Measurements from ENCODE around the gene EMB.
"Not testable (repeated sequence)": the region's sequence is repeated elsewhere in the genome, so short reads cannot be mapped to it uniquely, and the experiment has no call there.

EMB gene

DNA sequence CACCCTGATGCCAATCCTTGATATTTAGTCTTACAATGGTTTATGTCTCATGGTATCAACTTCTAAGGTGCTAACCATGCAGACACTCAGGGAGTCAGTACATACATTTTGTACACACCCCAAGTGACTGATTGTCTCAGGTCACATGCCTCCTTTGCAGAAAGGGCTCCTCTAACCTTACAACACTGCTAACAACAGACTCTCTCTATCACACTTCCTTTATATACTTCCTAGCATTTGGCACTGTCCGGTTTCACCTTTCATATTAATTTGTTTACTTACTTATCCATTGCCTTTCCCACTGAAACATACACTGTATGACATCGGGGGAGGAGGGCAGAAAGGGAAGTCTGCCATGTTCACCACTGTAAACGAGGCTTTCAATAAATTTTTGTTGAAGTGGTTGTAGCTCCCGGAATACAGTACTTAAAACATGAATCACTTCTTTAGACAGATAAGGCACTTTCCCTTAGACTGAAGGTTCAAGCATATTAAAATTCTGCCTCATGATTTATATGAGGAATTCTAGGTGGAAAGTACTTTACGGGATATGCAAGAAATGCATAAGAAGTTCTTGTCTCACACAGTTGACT, 20.6 kb downstream of the EMB start:
- no peaks in the 10 kb centered on the region for H3K4me1 ChIP-seq (ENCODE audit: control insufficient read depth, insufficient read depth, low read length)
- no peak overlapping the region for H3K4me3 ChIP-seq (ENCODE audit: low read depth, low read length)
- H3K36me3 ChIP-seq (ENCODE audit: control insufficient read depth, insufficient read depth, low read length) = no peaks in the 10 kb centered on the region
- H3K27ac ChIP-seq (ENCODE audit: low read depth, low read length) = no peak overlapping the region
- H3K9ac ChIP-seq (ENCODE audit: low read depth, low read length) = no peak overlapping the region
- H3K27me3 ChIP-seq (ENCODE audit: control insufficient read depth, insufficient read depth, low read length) = no peaks in the 10 kb centered on the region
- no peaks in the 10 kb centered on the region for H3K9me3 ChIP-seq (ENCODE audit: control insufficient read depth, insufficient read depth, low read length)

DNA sequence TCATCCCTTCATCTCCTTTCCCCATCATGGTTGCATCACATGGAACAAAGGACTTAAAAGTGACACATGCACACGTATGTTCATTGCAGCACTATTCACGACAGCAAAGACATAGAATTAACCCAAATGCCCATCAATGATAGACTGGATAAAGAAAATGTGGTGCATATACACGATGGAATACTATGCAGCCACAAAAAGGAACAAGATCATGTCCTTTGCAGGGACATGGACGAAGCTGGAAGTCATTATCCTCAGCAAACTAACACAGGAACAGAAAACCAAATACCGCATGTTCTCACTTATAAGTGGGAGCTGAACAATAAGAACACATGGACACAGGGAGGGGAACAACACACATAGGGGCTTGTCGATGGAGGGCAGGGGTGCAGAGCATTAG, 21.4 kb downstream of the EMB start:
- H3K9me3 ChIP-seq (ENCODE audit: control insufficient read depth, insufficient read depth, low read length); H3K4me1 ChIP-seq (ENCODE audit: control insufficient read depth, insufficient read depth, low read length); H3K36me3 ChIP-seq (ENCODE audit: control insufficient read depth, insufficient read depth, low read length); H3K4me3 ChIP-seq (ENCODE audit: low read depth, low read length); H3K9ac ChIP-seq (ENCODE audit: low read depth, low read length); H3K27ac ChIP-seq (ENCODE audit: low read depth, low read length); H3K27me3 ChIP-seq (ENCODE audit: control insufficient read depth, insufficient read depth, low read length): not testable (repeated sequence)

DNA sequence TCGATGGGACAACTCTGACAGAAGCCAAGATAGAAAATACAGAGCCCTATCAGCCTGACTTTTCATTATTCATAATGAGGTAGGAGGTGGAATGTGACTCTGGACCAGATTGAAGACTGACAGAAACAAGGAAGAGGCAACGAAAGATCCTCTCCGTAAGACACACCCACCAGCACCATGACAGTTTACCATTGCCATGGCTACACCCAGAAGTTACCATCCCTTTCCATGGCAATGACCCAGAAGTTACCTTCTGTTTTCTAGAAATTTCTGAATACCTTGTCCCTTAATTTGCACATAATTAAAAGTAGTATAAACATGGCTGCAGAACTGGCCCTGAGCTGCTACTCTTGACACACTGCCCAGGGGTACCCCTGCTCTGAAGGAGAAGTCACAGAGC, 24.5 kb downstream of the EMB start:
- H3K9ac ChIP-seq (ENCODE audit: low read depth, low read length); H3K4me3 ChIP-seq (ENCODE audit: low read depth, low read length); H3K9me3 ChIP-seq (ENCODE audit: control insufficient read depth, insufficient read depth, low read length); H3K27ac ChIP-seq (ENCODE audit: low read depth, low read length); H3K27me3 ChIP-seq (ENCODE audit: control insufficient read depth, insufficient read depth, low read length); H3K36me3 ChIP-seq (ENCODE audit: control insufficient read depth, insufficient read depth, low read length): not testable (repeated sequence)
- H3K4me1 ChIP-seq (ENCODE audit: control insufficient read depth, insufficient read depth, low read length) = peaks cover 13% of the 10 kb centered on the region

DNA sequence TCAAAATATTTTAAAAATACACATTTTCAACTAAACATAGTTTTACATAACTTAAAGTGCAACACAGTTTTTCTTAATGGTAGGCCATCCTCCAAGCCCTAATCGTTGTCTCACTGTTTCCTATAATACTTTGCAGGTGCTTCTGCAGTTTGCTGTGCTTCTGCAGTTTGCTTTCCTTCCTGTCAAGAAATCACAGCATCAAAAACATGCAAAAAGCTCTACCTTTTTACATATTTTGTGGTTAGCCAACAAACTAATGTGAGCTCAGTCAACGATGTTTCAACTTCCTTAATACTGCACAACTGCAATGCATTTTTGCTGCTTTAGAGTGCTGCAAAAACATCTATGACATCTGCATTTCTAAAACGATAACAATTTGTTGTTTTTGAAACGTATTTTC, 25.2 kb downstream of the EMB start:
- H3K4me3 ChIP-seq (ENCODE audit: low read depth, low read length) = no peak overlapping the region
- peaks cover 19% of the 10 kb centered on the region for H3K4me1 ChIP-seq (ENCODE audit: control insufficient read depth, insufficient read depth, low read length)
- no peak overlapping the region for H3K9ac ChIP-seq (ENCODE audit: low read depth, low read length)
- H3K9me3 ChIP-seq (ENCODE audit: control insufficient read depth, insufficient read depth, low read length) = no peaks in the 10 kb centered on the region
- H3K27me3 ChIP-seq (ENCODE audit: control insufficient read depth, insufficient read depth, low read length) = no peaks in the 10 kb centered on the region
- no peak overlapping the region for H3K27ac ChIP-seq (ENCODE audit: low read depth, low read length)
- no peaks in the 10 kb centered on the region for H3K36me3 ChIP-seq (ENCODE audit: control insufficient read depth, insufficient read depth, low read length)

DNA sequence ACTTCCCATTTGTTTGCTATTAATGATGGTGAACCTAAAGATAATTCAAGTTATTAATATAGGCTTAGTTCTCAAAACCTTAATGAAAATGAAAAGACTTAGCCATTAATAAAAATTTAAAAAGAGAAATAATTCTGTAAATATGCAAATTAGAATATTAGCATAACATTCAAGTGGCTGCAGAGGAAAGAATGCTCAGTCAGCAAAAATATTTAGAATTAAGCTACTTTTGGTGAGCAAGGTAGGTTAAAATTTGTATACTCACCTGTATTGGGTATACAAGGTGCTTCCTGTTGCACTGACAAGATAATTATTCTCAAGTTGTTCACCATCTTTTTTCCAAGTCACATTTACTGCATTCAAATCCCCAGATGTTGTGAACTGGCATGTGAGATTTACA, 30.2 kb downstream of the EMB start:
- not testable (repeated sequence) for H3K36me3 ChIP-seq (ENCODE audit: control insufficient read depth, insufficient read depth, low read length); H3K27me3 ChIP-seq (ENCODE audit: control insufficient read depth, insufficient read depth, low read length); H3K4me3 ChIP-seq (ENCODE audit: low read depth, low read length); H3K9ac ChIP-seq (ENCODE audit: low read depth, low read length); H3K27ac ChIP-seq (ENCODE audit: low read depth, low read length); H3K9me3 ChIP-seq (ENCODE audit: control insufficient read depth, insufficient read depth, low read length)
- H3K4me1 ChIP-seq (ENCODE audit: control insufficient read depth, insufficient read depth, low read length) = peaks cover 19% of the 10 kb centered on the region

DNA sequence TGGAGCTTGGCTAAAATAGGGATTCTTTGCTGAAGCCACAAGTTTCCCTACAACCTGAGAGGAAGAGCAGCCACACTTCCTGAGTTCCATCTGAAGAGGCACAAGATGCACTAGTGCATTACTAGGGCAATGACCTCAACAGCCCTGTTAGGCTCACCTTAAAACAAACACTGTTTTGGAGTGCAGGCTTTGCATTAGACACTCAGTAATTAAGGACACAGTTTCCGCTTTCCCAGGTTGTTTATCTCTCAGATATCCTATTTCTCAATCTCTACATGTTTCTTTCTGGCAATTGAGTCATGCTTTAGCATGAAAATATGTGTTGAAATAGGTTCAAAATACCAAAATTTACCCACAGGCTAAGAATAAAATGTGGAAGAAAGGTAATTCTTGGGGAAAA, 34.2 kb downstream of the EMB start:
- H3K9ac ChIP-seq (ENCODE audit: low read depth, low read length) = no peak overlapping the region
- peaks cover 10% of the 10 kb centered on the region; the same call in 1 of the 2 replicates for H3K36me3 ChIP-seq (ENCODE audit: control insufficient read depth, insufficient read depth, low read length)
- H3K9me3 ChIP-seq (ENCODE audit: control insufficient read depth, insufficient read depth, low read length) = no peaks in the 10 kb centered on the region
- no peaks in the 10 kb centered on the region for H3K27me3 ChIP-seq (ENCODE audit: control insufficient read depth, insufficient read depth, low read length)
- H3K4me1 ChIP-seq (ENCODE audit: control insufficient read depth, insufficient read depth, low read length) = peaks cover 8% of the 10 kb centered on the region; the same call in 1 of the 2 replicates
- no peak overlapping the region for H3K4me3 ChIP-seq (ENCODE audit: low read depth, low read length)
- no peak overlapping the region for H3K27ac ChIP-seq (ENCODE audit: low read depth, low read length)

DNA sequence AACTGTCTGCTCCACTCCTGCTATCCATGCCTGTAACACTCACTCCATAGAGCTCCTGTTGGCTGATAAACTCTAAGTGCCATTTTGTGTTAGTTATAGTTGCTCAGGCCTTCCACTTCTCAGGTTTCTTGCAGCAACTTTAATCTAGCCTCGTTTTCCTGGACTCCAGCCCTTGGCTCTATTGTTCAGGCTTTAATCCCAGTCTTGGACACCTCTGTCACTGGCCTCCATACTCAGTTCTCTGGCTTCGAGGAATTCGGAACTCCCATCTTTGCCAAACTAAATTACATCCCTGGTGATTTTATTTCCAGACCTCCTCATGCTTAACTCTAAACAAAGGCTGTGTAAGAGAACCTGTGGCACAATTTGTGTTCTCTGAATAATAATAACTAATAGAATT, 39.8 kb downstream of the EMB start:
- H3K4me3 ChIP-seq (ENCODE audit: low read depth, low read length) = no peak overlapping the region
- H3K9ac ChIP-seq (ENCODE audit: low read depth, low read length) = no peak overlapping the region
- no peak overlapping the region for H3K27ac ChIP-seq (ENCODE audit: low read depth, low read length)
- peaks cover 19% of the 10 kb centered on the region for H3K36me3 ChIP-seq (ENCODE audit: control insufficient read depth, insufficient read depth, low read length)
- H3K4me1 ChIP-seq (ENCODE audit: control insufficient read depth, insufficient read depth, low read length) = no peaks in the 10 kb centered on the region
- H3K27me3 ChIP-seq (ENCODE audit: control insufficient read depth, insufficient read depth, low read length) = no peaks in the 10 kb centered on the region
- no peaks in the 10 kb centered on the region for H3K9me3 ChIP-seq (ENCODE audit: control insufficient read depth, insufficient read depth, low read length)

DNA sequence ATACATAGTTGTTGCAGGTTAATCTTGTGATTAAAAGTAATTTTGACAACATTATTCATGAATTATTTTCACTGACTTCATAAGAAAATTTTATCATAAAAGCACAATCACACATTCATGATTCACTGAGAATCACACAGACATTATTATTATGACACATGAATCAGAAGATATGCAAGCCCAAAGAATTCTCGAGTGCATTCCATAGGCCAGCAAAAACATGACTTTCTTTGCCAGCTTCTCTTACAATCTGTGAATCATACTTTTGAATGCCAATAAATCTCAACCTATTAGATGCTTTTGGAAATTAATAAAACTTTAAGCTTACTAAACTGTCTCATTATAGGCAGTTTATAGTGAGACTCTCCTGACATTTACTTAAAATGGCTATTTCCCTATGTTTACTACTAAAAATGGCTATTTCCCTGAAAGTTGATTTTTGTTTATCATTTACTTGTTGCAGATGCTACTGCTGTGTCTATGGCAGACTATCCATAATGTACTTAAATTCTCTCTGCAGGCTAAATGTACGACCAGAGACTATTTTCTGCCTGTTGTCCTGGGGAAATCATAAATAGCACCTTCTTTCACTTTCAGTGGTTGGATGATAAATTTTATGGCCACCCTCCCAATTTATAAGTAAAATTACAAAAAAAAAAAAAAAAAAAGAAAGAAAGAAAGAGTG, 47.0 kb downstream of the EMB start:
- not testable (repeated sequence) for H3K27me3 ChIP-seq (ENCODE audit: control insufficient read depth, insufficient read depth, low read length); H3K4me1 ChIP-seq (ENCODE audit: control insufficient read depth, insufficient read depth, low read length); H3K36me3 ChIP-seq (ENCODE audit: control insufficient read depth, insufficient read depth, low read length); H3K27ac ChIP-seq (ENCODE audit: low read depth, low read length); H3K9me3 ChIP-seq (ENCODE audit: control insufficient read depth, insufficient read depth, low read length); H3K9ac ChIP-seq (ENCODE audit: low read depth, low read length); H3K4me3 ChIP-seq (ENCODE audit: low read depth, low read length)

DNA sequence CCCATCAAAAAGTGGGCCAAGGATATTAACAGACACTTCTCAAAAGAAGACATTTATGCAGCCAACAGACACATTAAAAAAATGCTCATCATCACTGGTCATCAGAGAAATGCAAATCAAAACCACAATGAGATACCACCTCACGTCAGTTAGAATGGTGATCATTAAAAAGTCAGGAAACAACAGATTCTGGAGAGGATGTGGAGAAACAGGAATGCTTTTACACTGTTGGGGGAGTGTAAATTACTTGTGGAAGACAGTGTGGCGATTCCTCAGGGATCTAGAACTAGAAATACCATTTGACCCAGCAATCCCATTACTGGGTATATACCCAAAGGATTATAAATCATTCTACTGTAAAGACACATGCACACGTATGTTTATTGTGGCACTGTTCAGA, 48.8 kb downstream of the EMB start:
- not testable (repeated sequence) for H3K9me3 ChIP-seq (ENCODE audit: control insufficient read depth, insufficient read depth, low read length); H3K4me3 ChIP-seq (ENCODE audit: low read depth, low read length); H3K4me1 ChIP-seq (ENCODE audit: control insufficient read depth, insufficient read depth, low read length); H3K9ac ChIP-seq (ENCODE audit: low read depth, low read length); H3K27ac ChIP-seq (ENCODE audit: low read depth, low read length); H3K36me3 ChIP-seq (ENCODE audit: control insufficient read depth, insufficient read depth, low read length); H3K27me3 ChIP-seq (ENCODE audit: control insufficient read depth, insufficient read depth, low read length)

DNA sequence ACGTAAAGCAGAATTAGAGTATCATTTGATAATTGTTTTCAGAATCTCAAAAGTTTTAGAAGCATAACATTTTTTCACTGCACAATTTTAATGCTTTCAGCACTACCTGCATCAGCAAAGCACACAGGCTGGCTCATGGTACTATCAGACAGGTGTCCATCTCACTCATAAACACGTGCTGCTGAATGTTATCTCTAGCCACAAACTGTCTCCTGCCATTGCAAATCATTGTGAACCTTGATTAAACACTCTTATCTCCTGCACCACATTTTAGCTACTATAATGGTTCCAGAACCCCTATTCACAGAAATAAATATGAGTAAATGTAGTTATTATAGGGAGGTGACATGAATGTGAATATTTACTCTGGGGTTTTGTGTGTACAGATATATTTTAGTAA, 56.7 kb downstream of the EMB start:
- H3K36me3 ChIP-seq (ENCODE audit: control insufficient read depth, insufficient read depth, low read length); H3K9ac ChIP-seq (ENCODE audit: low read depth, low read length); H3K4me1 ChIP-seq (ENCODE audit: control insufficient read depth, insufficient read depth, low read length); H3K4me3 ChIP-seq (ENCODE audit: low read depth, low read length); H3K27me3 ChIP-seq (ENCODE audit: control insufficient read depth, insufficient read depth, low read length); H3K27ac ChIP-seq (ENCODE audit: low read depth, low read length): not testable (repeated sequence)
- H3K9me3 ChIP-seq (ENCODE audit: control insufficient read depth, insufficient read depth, low read length) = peaks cover 11% of the 10 kb centered on the region; the same call in 1 of the 2 replicates

DNA sequence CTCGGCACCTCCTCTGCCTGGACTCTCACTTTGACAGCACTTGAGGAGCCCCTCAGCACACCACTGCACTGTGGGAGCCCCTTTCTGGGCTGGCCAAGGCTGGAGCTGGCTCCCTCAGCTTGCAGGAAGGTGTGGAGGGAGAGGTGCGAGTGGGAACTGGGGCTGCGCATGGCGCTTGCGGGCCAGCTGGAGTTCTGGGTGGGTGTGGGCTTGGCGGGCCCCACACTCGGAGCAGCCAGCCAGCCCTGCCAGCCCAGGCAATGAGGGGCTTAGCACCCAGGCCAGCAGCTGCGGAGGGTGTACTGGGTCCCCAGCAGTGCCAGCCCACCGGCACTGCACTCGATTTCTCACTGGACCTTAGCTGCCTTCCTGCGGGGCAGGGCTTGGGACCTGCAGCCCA, 64.4 kb downstream of the EMB start:
- H3K27ac ChIP-seq (ENCODE audit: low read depth, low read length); H3K9ac ChIP-seq (ENCODE audit: low read depth, low read length); H3K36me3 ChIP-seq (ENCODE audit: control insufficient read depth, insufficient read depth, low read length); H3K4me1 ChIP-seq (ENCODE audit: control insufficient read depth, insufficient read depth, low read length); H3K4me3 ChIP-seq (ENCODE audit: low read depth, low read length); H3K27me3 ChIP-seq (ENCODE audit: control insufficient read depth, insufficient read depth, low read length): not testable (repeated sequence)
- H3K9me3 ChIP-seq (ENCODE audit: control insufficient read depth, insufficient read depth, low read length) = peaks cover 13% of the 10 kb centered on the region; the same call in 1 of the 2 replicates

Measured in HUES48 (cell line).